HepG2 (cell line): Measurements from ENCODE around the gene SNRNP35. TPM values are rescaled to one million over a fixed set of nuclear protein-coding genes. Genes with fewer than 3 reads are reported as not detected.

Source experiments
- BHLHE40 ChIP-seq: IDR thresholded peaks from 2 replicates; pipeline ENCODE4 v1.6.1; 2011; ENCODE audit warnings: low read length, improper control_type of control experiment
- EED ChIP-seq: sonication (generic); formaldehyde crosslinking; IDR thresholded peaks from 2 replicates; pipeline ENCODE4 v1.5.0; 2020; ENCODE audit warnings: mild to moderate bottlenecking, missing genetic modification reagents
- IKZF1 ChIP-seq: fragments of 450-650 bp; IDR thresholded peaks from 2 replicates; pipeline ENCODE4 v1.7.1; 2016
- KDM1A ChIP-seq: IDR thresholded peaks from 2 replicates; pipeline ENCODE4 v1.6.1; 2016; ENCODE audit warnings: missing compliant biosample characterization
- MED8 ChIP-seq: sonication (generic); formaldehyde crosslinking; IDR thresholded peaks from 2 replicates; pipeline ENCODE4 v1.8.1; 2023; ENCODE audit warnings: mild to moderate bottlenecking, missing genetic modification reagents; ENCODE audit not compliant: insufficient replicate concordance
- MTF2 ChIP-seq: sonication (generic); formaldehyde crosslinking; IDR thresholded peaks from 2 replicates; pipeline ENCODE4 v1.5.0; 2020; ENCODE audit warnings: missing genetic modification reagents, borderline replicate concordance
- MXD1 ChIP-seq: sonication (generic); formaldehyde crosslinking; IDR thresholded peaks from 2 replicates; pipeline ENCODE4 v1.4.0; 2020; ENCODE audit warnings: mild to moderate bottlenecking, missing genetic modification reagents
- RBM22 ChIP-seq: fragments of 200-400 bp; formaldehyde crosslinking; optimal IDR thresholded peaks from 2 replicates; pipeline ENCODE3; 2017; ENCODE audit warnings: mild to moderate bottlenecking, low read length, moderate library complexity
- RORA ChIP-seq: sonication (generic); formaldehyde crosslinking; IDR thresholded peaks from 2 replicates; pipeline ENCODE4 v1.5.0; 2020; ENCODE audit warnings: mild to moderate bottlenecking, missing genetic modification reagents, moderate library complexity
- SALL2 ChIP-seq: sonication (generic); formaldehyde crosslinking; IDR thresholded peaks from 2 replicates; pipeline ENCODE4 v1.8.1; 2023; ENCODE audit warnings: mild to moderate bottlenecking, missing genetic modification reagents, inconsistent platforms
- SMARCE1 ChIP-seq: fragments of 450-650 bp; IDR thresholded peaks from 2 replicates; pipeline ENCODE4 v1.6.1; 2017; ENCODE audit warnings: borderline replicate concordance
- SP140L ChIP-seq: sonication (generic); formaldehyde crosslinking; IDR thresholded peaks from 2 replicates; pipeline ENCODE4 v1.4.0; 2020; ENCODE audit warnings: missing genetic modification reagents, borderline replicate concordance
- SSRP1 ChIP-seq: IDR thresholded peaks from 2 replicates; pipeline ENCODE4 v1.6.1; 2016; ENCODE audit warnings: control low read depth
- TAF15 ChIP-seq: fragments of 200-400 bp; formaldehyde crosslinking; IDR thresholded peaks from one replicate; pipeline ENCODE4 v1.6.1; 2018; ENCODE audit warnings: mild to moderate bottlenecking, low read depth, low read length; ENCODE audit not compliant: poor library complexity, severe bottlenecking
- THAP9 ChIP-seq: sonication (generic); formaldehyde crosslinking; IDR thresholded peaks from 2 replicates; pipeline ENCODE4; 2020; ENCODE audit warnings: missing genetic modification reagents, mild to moderate bottlenecking, borderline replicate concordance
- TRIM22 ChIP-seq: fragments of 450-650 bp; IDR thresholded peaks from 2 replicates; pipeline ENCODE4 v1.6.1; 2017
- ZBTB49 ChIP-seq: sonication (generic); formaldehyde crosslinking; IDR thresholded peaks from 2 replicates; pipeline ENCODE4 v1.4.0; 2020; ENCODE audit warnings: missing genetic modification reagents, borderline replicate concordance
- ZFP90 ChIP-seq: sonication (generic); formaldehyde crosslinking; IDR thresholded peaks from 2 replicates; pipeline ENCODE4 v1.8.0; 2022; ENCODE audit warnings: missing genetic modification reagents, mild to moderate bottlenecking, inconsistent platforms, borderline replicate concordance
- ZNF235 ChIP-seq: sonication (generic); formaldehyde crosslinking; IDR thresholded peaks from 2 replicates; pipeline ENCODE4 v1.8.1; 2023; ENCODE audit warnings: mild to moderate bottlenecking, missing genetic modification reagents, borderline replicate concordance
- ZNF350 ChIP-seq: sonication (generic); formaldehyde crosslinking; IDR thresholded peaks from 2 replicates; pipeline ENCODE4 v1.4.0; 2020; ENCODE audit warnings: mild to moderate bottlenecking, low read depth, missing genetic modification reagents, borderline replicate concordance
- ZNF549 ChIP-seq: sonication (generic); formaldehyde crosslinking; IDR thresholded peaks from 2 replicates; pipeline ENCODE4 v1.5.0; 2020; ENCODE audit warnings: missing genetic modification reagents
- ZNF749 ChIP-seq: sonication (generic); formaldehyde crosslinking; IDR thresholded peaks from 2 replicates; pipeline ENCODE4 v1.8.0; 2022; ENCODE audit warnings: mild to moderate bottlenecking, missing genetic modification reagents, moderate library complexity, borderline replicate concordance
- ZNF891 ChIP-seq: sonication (generic); formaldehyde crosslinking; IDR thresholded peaks from 2 replicates; pipeline ENCODE4 v1.5.0; 2020; ENCODE audit warnings: mild to moderate bottlenecking, missing genetic modification reagents
- polyA plus RNA-seq, 8 experiments: library from polyadenylated mRNA; depleted of rRNA in 3 of 8; stranded (reverse) in 7 of 8; unstranded in 1 of 8; fragments of >200 nt; fragmentation: Illumina TruSeq in 4 of 8; extraction: Trizol in 4 of 8; gene quantifications; 2 replicates each; pipeline versions ENCODE4 v1.2.1 to v1.2.3, GENCODE V29; 2011 to 2016; ENCODE audit warnings: low read depth in 4 of 8, missing spikeins in 1 of 8, mixed read lengths in 1 of 8; ENCODE audit not compliant: insufficient read depth in 1 of 8
- total RNA-seq, 5 experiments: library from RNA; depleted of rRNA; stranded (reverse); fragments of >200 nt; fragmentation: Illumina TruSeq; extraction: Trizol; gene quantifications; 2 replicates each; pipeline ENCODE4 v1.2.3, GENCODE V29; 2016; ENCODE audit warnings: low read depth in 1 of 5

Gene SNRNP35
- total and polyA plus RNA-seq, 2 of the 13 experiments (the other 11 are each of a cell fraction or from before 2014, with no cell fraction given): 11.3 to 22.6 TPM

- TF ChIP-seq THAP9 (peak; percentile 86), ZNF350 (CRISPR knock-in tag) (peak; percentile 77), TAF15 (no peak), ZNF891 (CRISPR knock-in tag) (0 out of 2 replicates have a peak, but pooled peaks have one; percentile 47), EED (CRISPR knock-in tag) (0 out of 2 replicates have a peak, but pooled peaks have one; percentile 51), ZNF235 (CRISPR knock-in tag) (no peak), ZBTB49 (CRISPR knock-in tag) (0 out of 2 replicates have a peak, but pooled peaks have one; percentile 45), MED8 (no peak), ZNF749 (CRISPR knock-in tag) (no peak; the same call in 1 of the 2 replicates), TRIM22 (no peak), MTF2 (CRISPR knock-in tag) (0 out of 2 replicates have a peak, but pooled peaks have one; percentile 57), ZNF549 (no peak), KDM1A (CRISPR knock-in tag) (peak; percentile 24; the same call in 1 of the 2 replicates), RORA (CRISPR knock-in tag) (no peak), SALL2 (CRISPR knock-in tag) (peak; percentile 87), MXD1 (CRISPR knock-in tag) (peak; percentile 68), IKZF1 (no peak), ZFP90 (CRISPR knock-in tag) (peak; percentile 87), SP140L (no peak), SMARCE1 (no peak), BHLHE40 (0 out of 2 replicates have a peak, but pooled peaks have one; percentile 22), RBM22 (no peak), SSRP1 (CRISPR knock-in tag) (0 out of 2 replicates have a peak, but pooled peaks have one; percentile 43)
Observed at GRCh38 chr12:123457980-123458779, at the start of gene SNRNP35 (continued).
